Stimulated activated CD4-positive, alpha-beta T cell treated with anti-CD3 and anti-CD28 coated beads, Interleukin-15, amount 100 ng/mL, for 48 hours (primary cell): ENCODE data around the gene TRERF1.

ENCODE experiments used
- DNase-seq, 2 donors: peaks; one replicate each; pipeline ENCODE4 v3.0.0-alpha.2; 2020; ENCODE audit warnings: low read depth in 2 of 2

The TRERF1 gene

DNA sequence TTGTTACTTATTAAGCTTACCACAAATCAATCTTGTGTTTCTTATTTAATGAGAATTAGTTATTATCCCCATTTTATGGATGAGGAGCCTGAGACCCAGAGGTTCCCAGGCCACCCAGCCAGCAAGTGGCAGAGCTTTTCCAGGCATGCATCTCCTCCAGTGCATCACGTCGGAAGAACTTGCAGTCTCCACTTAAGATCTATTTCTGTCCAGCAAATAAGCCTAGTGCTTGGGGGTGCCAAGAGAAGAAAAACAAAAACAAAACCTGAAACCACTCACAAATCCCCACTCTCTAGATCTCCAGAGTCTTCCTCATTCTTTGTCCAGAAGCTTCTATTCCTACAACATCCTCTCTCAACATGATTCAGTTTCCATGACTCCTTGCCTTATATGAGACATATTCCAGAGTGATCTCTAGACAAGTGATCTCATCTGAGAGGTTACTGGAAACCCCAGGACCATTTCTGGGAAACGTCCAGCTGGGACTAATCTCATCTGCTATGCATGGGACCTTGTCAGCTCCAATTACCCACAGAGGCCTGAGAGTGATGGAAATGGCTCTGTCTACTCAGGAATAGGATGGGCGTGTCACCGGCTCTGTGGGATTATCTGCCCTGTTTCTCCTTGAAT, 261.1 kb downstream of the TRERF1 start:
- DNase-seq: no peak

DNA sequence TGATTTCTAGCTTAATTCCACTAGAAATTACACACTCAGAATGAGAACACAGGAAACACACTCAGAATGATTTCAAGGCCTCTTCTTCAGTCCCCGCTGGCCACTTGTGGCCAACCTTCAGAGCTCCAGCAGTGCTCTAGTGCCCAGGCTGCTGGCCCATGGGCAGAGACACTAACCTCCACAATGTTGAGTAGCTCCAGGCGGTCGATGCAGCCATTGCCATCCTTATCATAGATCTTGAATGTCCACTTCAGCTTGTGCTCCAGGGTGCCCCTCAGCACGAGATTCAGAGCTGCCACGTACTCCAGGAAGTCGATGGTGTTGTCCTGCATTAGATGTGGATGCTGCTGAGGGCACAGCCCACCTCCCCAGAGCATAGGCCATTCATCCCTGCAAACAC, 263.3 kb downstream of the TRERF1 start:
- no peak for DNase-seq

DNA sequence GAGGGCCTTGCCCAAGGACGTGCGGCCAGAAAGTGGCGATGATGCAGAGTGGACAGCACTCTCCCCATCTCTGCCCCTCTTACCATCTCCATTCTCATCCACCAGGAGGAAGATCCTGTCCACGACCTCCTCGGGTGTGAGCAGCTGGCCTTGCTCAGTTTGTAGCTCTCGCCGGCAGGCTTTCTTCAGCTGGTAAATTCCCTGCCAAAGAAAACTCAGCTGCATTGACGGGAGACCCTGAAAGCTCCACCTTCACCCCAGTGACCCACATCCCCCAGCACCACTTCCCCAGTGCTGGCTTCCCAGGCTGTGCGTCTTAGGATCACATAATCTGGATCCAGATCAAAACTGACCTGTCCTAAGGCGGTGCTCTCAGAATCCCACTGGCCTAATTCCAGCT, 266.1 kb downstream of the TRERF1 start:
- no peak for DNase-seq

DNA sequence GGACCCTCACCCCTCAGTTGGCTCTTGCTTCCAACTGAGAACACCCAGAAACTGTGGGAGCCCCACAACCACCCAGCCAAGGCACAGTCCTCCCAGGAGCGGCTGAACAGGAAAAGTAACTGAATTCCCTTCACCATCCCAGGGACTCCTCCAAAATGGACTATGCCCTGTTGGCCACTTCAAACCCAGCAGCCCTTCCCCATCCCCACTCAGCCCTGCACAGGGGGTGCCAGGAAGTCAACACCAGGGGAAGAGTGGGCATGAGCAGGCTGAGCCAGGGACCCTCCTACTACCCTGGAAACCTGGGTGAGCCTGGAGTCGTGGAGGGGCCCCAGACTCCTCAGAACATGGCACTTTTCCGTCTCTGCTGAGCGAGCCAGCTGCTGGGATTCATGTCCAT, 267.3 kb downstream of the TRERF1 start:
- no peak for DNase-seq

DNA sequence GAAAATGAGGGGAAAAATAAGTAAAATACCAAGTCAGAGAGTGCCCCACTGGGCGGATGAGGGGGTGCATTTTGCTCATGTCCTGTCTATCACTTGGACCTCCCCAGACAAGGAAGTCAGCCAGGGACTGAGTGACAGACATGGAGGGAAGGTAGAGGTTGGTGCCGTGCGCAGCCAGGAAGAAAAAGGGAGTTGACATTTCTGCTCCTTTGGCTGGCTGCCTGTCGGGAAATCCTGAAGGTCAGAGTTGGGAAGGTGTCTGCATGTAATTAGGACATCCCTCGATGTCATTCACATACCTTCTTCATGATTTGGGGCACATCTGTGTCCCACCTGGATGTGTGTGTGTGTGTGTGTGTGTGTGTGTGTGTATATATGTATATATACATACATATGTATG, 269.6 kb downstream of the TRERF1 start:
- DNase-seq: no peak

DNA sequence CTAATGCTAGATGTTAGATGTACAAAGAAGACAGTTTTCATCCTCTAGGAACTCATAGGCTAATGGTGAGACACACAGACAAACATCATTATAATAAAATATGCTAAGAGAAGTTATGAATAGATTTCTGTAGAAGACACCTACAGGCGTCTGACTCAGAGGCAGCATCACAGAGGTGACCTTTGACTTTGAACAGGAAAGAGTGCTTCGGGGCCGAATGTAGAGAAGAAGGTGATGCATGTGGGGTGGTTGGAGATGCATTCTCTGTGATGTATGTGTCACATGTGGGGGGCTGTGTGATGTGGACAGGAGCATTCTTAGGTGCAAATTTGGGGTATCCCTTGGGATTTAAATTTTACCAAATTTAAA, 271.8 kb downstream of the TRERF1 start:
- peak; percentile 43 to 55 for DNase-seq

DNA sequence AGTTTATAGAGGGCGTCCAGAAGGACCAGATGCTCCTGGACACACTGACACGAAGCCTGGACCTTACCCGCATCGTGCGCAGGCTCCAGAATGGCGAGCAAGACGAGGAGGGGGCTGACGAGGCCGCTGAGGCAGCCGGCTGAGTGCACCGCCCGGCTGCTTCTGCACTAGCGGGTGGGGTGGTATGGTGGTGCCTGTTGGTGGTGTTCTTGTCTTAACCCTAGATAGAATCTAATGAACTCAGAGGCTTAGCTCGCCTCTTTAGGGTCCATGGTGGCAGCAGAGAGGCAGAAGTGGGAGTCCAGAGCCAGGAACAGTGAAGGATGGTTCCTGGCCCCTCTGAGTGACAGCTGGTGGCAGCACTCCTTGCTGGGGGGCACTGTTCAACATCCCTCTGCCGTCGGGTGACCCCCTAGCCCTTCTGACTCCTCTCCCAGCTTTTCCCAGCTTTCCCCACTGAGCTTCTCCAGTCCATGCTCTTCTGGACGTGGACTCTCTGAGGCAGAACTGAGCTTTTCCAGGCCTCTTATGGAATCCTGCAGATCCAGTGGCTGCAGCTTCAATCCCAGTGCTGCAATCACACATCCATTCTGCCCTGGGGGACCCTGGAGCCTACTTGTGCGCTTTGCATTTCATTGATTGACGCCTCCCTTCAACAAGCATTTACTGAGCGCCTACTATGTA, 272.3 kb downstream of the TRERF1 start:
- no peak for DNase-seq

DNA sequence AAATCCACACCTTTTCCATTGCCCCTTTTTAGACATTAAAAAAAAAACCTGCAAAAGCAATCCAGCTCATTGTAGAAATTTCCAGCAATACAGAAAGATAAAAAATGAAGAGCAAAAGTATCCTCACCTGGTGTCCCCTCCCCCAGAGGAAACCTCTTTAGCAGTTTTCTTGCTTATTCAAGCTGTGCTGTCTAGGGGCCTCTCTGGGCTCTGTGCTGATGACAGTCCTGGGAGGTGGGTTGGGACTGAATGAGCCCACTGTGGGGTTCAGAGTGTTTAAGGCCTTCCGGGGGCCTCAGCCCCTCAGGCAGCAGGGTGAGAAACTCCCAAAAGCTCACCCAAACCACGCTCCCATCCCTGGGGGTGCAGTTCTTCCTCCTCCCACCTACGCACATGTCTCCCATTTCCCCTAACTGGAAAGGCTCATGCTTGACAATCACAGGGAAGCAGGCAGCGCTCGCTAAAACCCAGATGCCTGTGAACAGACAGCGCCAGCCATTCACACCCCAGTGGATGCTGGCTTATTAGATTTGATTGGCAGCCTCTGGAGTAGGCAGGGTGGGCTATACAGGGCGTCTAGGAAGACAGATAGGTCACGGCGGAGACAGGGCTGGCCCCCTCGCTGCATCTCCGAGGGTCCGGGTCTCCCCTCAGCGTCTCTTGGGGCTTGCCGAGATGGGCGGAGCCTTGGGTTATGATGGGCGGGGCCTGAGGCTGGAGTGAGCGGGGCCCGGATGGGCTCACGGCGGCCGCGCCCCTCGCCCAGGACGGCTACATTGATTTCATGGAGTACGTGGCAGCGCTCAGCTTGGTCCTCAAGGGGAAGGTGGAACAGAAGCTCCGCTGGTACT, 274.0 kb downstream of the TRERF1 start:
- DNase-seq: no peak

DNA sequence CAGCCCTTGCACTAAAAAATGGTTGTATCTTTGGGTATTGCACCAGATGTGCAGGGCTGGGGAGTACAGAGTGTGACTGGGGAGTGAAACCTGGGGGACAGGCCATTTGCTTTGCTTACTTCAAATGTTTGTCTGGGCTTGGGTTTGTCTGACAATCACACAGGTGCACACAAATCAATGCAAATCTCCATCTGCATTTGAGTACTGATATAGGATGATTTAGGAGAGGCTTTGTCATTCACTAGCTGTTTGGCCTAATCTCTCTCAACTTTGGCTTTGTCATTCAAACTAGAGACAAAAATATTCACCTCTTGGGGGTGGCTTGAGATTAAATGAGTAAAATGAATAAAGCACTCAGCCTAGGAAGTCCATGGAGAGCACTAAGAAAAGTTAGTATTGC, 274.7 kb downstream of the TRERF1 start:
- no peak for DNase-seq

DNA sequence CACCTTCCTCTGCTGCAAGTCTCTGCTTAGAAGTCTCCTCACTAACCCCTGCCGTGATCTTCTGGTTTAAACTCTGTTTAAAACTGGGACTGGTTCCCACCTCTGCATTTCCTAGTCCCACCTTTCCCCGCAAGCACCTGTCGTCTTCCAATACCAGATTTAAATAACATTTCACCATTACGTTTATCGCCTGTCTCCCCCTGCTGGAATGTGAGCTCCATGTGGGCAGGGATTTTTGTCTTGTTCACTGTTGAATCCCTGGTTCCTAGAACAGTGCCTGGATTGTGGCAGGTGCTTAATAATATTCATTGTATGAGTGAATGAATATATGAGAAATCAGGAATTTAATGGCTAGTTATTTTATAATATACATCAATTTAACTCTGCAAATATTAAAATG, 275.9 kb downstream of the TRERF1 start:
- DNase-seq: no peak
